Neural cell (in vitro differentiated cells): ENCODE data around the gene HPF1.

Source experiments
- CTCF ChIP-seq: fragments of 450-650 bp; IDR thresholded peaks from 2 replicates; pipeline ENCODE4 v1.5.1; 2014; ENCODE audit warnings: antibody characterized with exemption, mild to moderate bottlenecking, moderate library complexity; ENCODE audit not compliant: poor library complexity, severe bottlenecking
- EP300 ChIP-seq: fragments of 450-650 bp; conservative IDR thresholded peaks from 2 replicates; pipeline ENCODE4 v1.6.1; 2014; ENCODE audit warnings: antibody characterized with exemption, mild to moderate bottlenecking, moderate library complexity; ENCODE audit not compliant: poor library complexity, severe bottlenecking
- POLR2AphosphoS5 ChIP-seq: IDR thresholded peaks from 2 replicates; pipeline ENCODE4 v1.6.1; 2012
- RAD21 ChIP-seq: fragments of 450-650 bp; conservative IDR thresholded peaks from 2 replicates; pipeline ENCODE4 v1.6.1; 2014; ENCODE audit warnings: antibody characterized with exemption, mild to moderate bottlenecking, moderate library complexity
- REST ChIP-seq: IDR thresholded peaks from 2 replicates; pipeline ENCODE4 v1.6.1; 2012; ENCODE audit warnings: borderline replicate concordance

DNA sequence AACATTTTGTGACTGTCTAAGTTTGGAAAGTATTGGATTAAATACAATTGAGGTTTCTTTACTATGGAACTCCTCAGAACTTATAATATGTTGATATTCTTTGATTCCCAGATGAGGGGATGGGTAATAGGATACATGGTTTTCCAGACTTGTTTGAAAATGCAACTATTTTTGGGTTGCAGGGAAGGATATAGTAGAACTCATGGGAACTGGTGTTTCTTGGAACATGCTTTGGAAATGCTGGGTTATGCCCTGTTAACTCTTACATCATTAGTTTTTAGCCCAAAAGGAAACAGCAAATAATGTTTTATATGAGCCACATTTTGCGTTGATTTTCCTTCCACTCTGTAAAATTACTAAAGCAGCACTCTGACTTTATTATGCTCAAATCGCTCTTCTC is 41.9 kb downstream of the HPF1 start:
- no peak for TF ChIP-seq EP300
- no peak for TF ChIP-seq CTCF
- TF ChIP-seq REST: no peak
- TF ChIP-seq POLR2AphosphoS5: no peak
- TF ChIP-seq RAD21: no peak
